ENCODE data around the gene INSL3. TPM values are rescaled to one million over a fixed set of nuclear protein-coding genes. Genes with fewer than 3 reads are reported as not detected.

The INSL3 gene
- total RNA-seq, 4 donors from 2014 or later, result not detected

- DNase-seq (ENCODE audit: low spot score in 2 of 2), result no peak
These were observed 22.7 kb upstream of the INSL3 start for GRCh38 chr19:17843908-17844490.

GRCh38 chr19:17843292-17843827 lies 22.0 kb upstream of the INSL3 start:
- Histone ChIP-seq H3K4me1 (peaks cover 0 to 31% (median 10%) of the 10 kb centered on the region in 4 donors), H3K27me3 (peaks cover 0 to 55% of the 10 kb centered on the region in 2 donors), H3K36me3 (peaks cover 0 to under 1% (median 0%) of the 10 kb centered on the region in 3 donors), H3K4me3 (no peak overlapping the region), H3K9me3 (no peaks in the 10 kb centered on the region), H3K27ac (no peak overlapping the region)
- DNase-seq (ENCODE audit: low spot score in 2 of 2), result no peak
- WGBS, 2 donors, result 90 to 92% methylated on average over 9 of the region's 9 CpGs
- TF ChIP-seq POLR2A (IDR thresholded peaks at IDR 0.05), result no peak
- TF ChIP-seq EP300 (IDR thresholded peaks at IDR 0.05), result no peak
- TF ChIP-seq CTCF (IDR thresholded peaks at IDR 0.05), result no peak

More at GRCh38 chr19:17843908-17844490, 22.7 kb upstream of the INSL3 start:
- Histone ChIP-seq H3K36me3 (no peaks in the 10 kb centered on the region), H3K9me3 (no peaks in the 10 kb centered on the region), H3K27ac (no peak overlapping the region), H3K4me3 (no peak overlapping the region), H3K4me1 (peaks cover 0 to 31% (median 10%) of the 10 kb centered on the region in 4 donors), H3K27me3 (peaks cover 0 to 55% of the 10 kb centered on the region in 2 donors)
- WGBS, 2 donors, result 81 to 84% methylated on average over 12 to 14 of the region's 14 CpGs
- TF ChIP-seq EP300 (IDR thresholded peaks at IDR 0.05) (no peak), POLR2A (IDR thresholded peaks at IDR 0.05) (no peak), CTCF (IDR thresholded peaks at IDR 0.05) (no peak)

GRCh38 chr19:17842663-17843291 lies 21.5 kb upstream of the INSL3 start:
- no peak for TF ChIP-seq EP300 (IDR thresholded peaks at IDR 0.05)
- no peak for TF ChIP-seq CTCF (IDR thresholded peaks at IDR 0.05)
- no peak for TF ChIP-seq POLR2A (IDR thresholded peaks at IDR 0.05)
- WGBS, 2 donors, result 68 to 74% methylated on average over 4 to 9 of the region's 20 CpGs
- Histone ChIP-seq H3K4me1 (peaks cover 0 to 26% (median 7%) of the 10 kb centered on the region in 4 donors), H3K4me3 (peak overlapping the region in 3 of 4 donors; percentile 23 to 40 (median 34)), H3K27me3 (peaks cover 0 to 52% of the 10 kb centered on the region in 2 donors), H3K36me3 (peaks cover 0 to 6% (median 0%) of the 10 kb centered on the region in 3 donors), H3K9me3 (no peaks in the 10 kb centered on the region), H3K27ac (peak overlapping the region in 1 of 4 donors; percentile 3)
- no peak for DNase-seq (ENCODE audit: low spot score in 2 of 2)

GRCh38 chr19:17841810-17842662 lies 20.7 kb upstream of the INSL3 start:
- TF ChIP-seq POLR2A (IDR thresholded peaks at IDR 0.05) (no peak), EP300 (IDR thresholded peaks at IDR 0.05) (peak in 1 of 2 donors; percentile 25)
- DNase-seq (ENCODE audit: low spot score in 2 of 2), result peak; percentile 65 to 80
- Histone ChIP-seq H3K4me1 (peaks cover 0 to 19% (median 5%) of the 10 kb centered on the region in 4 donors), H3K36me3 (peaks cover 0 to 6% (median 0%) of the 10 kb centered on the region in 3 donors), H3K27me3 (peaks cover 0 to 44% of the 10 kb centered on the region in 2 donors), H3K9me3 (no peaks in the 10 kb centered on the region), H3K4me3 (peak overlapping the region in 3 of 4 donors; percentile 23 to 40 (median 34)), H3K27ac (peak overlapping the region in 2 of 4 donors; percentile 3 to 33)
- 17 to 19% methylated on average over 49 to 50 of the region's 56 CpGs for WGBS, 2 donors

- Histone ChIP-seq H3K9me3 (no peaks in the 10 kb centered on the region), H3K27me3 (peaks cover 0 to 42% of the 10 kb centered on the region in 2 donors), H3K4me1 (peaks cover 0 to 17% (median 4%) of the 10 kb centered on the region in 4 donors), H3K4me3 (peak overlapping the region in 2 of 4 donors; percentile 23 to 40), H3K36me3 (peaks cover 0 to 6% (median 0%) of the 10 kb centered on the region in 3 donors), H3K27ac (peak overlapping the region in 1 of 4 donors; percentile 33)
- WGBS, 2 donors, result 11 to 16% methylated on average over 15 to 24 of the region's 30 CpGs
- DNase-seq (ENCODE audit: low spot score in 2 of 2), result no peak
- no peak for TF ChIP-seq CTCF (IDR thresholded peaks at IDR 0.05)
- TF ChIP-seq EP300 (IDR thresholded peaks at IDR 0.05), result no peak
- no peak for TF ChIP-seq POLR2A (IDR thresholded peaks at IDR 0.05)
These were observed 20.1 kb upstream of the INSL3 start for GRCh38 chr19:17841371-17841809.

All from tibial nerve (tissue), 4 donors.